ENCODE results near the gene TMEM59L. TPM values are rescaled to one million over a fixed set of nuclear protein-coding genes. Genes with fewer than 3 reads are reported as not detected.

TMEM59L gene
- total and polyA plus RNA-seq, 2 experiments from 2014 or later: 1.5 to 9.1 TPM

DNA sequence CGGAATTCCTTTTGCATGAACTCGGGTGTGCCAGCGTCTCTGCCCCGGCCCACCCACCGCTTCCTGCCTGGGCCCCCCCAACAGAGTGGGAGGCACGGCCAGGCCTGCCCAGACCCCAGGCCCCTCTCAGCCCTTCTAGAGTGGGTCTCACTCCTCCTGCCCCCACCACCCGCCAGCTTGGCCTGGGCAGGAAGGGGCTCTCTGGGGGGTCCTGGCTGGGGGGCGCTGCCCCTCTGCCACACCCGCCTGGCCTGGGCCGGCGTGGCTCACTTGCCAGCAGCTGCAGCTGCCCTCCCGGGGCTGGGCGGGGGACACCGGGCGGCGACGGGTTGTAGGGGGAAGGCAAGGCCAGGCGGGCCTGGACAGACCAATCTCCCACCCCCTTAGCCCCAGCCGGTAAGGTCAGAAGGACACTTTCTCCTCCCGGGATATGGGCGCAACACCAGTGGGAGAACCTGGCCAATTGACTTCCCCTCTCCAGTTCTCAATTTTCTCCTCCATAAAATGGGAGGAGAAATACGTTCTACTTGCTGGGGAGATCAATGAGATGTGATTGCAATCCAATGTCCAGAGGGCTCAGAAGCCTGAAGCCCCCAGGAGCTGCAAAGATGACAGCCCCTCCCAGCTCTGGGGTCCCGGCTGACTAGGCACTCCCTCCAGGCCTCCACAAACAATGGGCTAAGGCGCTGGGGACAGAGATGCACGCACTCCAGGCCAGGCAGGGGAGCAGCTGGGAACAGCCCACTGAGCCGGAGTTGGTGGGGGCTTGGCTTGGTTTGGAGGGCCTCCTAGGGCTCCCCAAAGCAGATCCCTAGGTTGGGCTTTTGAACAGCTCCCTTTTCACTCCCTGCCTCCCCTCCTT lies 8.5 kb upstream of the TMEM59L start:
- H3K9me2 ChIP-seq (replicated peaks; ENCODE audit: insufficient read depth): no peaks in the 10 kb centered on the region
- no peaks in the 10 kb centered on the region for H4K20me1 ChIP-seq (ENCODE audit: insufficient read depth, poor library complexity, severe bottlenecking)
- DNase-seq (ENCODE audit: low spot score): no peak
- peak; percentile 62 for TF ChIP-seq EZH2phosphoT487 (IDR thresholded peaks at IDR 0.05; ENCODE audit: low read depth, severe bottlenecking, unreplicated experiment)
- TF ChIP-seq, protein P1, sequence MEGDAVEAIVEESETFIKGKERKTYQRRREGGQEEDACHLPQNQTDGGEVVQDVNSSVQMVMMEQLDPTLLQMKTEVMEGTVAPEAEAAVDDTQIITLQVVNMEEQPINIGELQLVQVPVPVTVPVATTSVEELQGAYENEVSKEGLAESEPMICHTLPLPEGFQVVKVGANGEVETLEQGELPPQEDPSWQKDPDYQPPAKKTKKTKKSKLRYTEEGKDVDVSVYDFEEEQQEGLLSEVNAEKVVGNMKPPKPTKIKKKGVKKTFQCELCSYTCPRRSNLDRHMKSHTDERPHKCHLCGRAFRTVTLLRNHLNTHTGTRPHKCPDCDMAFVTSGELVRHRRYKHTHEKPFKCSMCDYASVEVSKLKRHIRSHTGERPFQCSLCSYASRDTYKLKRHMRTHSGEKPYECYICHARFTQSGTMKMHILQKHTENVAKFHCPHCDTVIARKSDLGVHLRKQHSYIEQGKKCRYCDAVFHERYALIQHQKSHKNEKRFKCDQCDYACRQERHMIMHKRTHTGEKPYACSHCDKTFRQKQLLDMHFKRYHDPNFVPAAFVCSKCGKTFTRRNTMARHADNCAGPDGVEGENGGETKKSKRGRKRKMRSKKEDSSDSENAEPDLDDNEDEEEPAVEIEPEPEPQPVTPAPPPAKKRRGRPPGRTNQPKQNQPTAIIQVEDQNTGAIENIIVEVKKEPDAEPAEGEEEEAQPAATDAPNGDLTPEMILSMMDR (IDR thresholded peaks at IDR 0.05; ENCODE audit: poor library complexity): no peak
- H2AFZ ChIP-seq: no peak overlapping the region
- peaks cover 76% of the 10 kb centered on the region for H3K27me3 ChIP-seq
- H3K4me2 ChIP-seq: peak overlapping the region; percentile 63
- H3K9me3 ChIP-seq (ENCODE audit: low read depth): no peaks in the 10 kb centered on the region
- H3K79me2 ChIP-seq: no peaks in the 10 kb centered on the region
- H3K4me3 ChIP-seq: no peak overlapping the region
- H3K36me3 ChIP-seq (replicated peaks; ENCODE audit: insufficient read depth, low read depth): no peaks in the 10 kb centered on the region
- H3K4me1 ChIP-seq (ENCODE audit: insufficient read depth): peaks cover 21% of the 10 kb centered on the region
- H3K27ac ChIP-seq: no peak overlapping the region
- 34% methylated on average over 10 of the region's 26 CpGs for WGBS (ENCODE audit: low lambda C conversion rate, missing lambda C conversion rate)

DNA sequence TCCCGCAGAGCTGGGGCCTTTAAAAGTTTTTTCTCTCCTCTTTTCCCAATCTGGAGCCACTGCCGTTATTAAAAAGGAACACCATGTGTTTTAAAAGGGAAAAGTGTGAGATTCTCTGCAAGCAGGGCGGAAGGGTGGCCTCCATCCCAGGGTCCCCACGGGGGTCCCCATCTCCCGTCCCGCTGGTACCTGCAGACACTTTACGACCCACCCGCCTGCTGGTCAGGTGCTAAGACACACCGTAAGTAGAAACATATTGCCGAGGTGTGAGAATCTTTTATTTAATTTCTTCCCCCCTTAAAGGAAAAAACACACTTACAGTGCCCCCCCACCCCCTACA lies 7.9 kb upstream of the TMEM59L start:
- Histone ChIP-seq H3K27me3 (peaks cover 82% of the 10 kb centered on the region), H3K79me2 (no peaks in the 10 kb centered on the region), H3K36me3 (replicated peaks; ENCODE audit: insufficient read depth, low read depth) (no peaks in the 10 kb centered on the region), H3K27ac (no peak overlapping the region), H3K4me2 (peak overlapping the region; percentile 71), H3K9me3 (ENCODE audit: low read depth) (no peaks in the 10 kb centered on the region), H3K4me3 (no peak overlapping the region), H2AFZ (no peak overlapping the region), H4K20me1 (ENCODE audit: insufficient read depth, poor library complexity, severe bottlenecking) (no peaks in the 10 kb centered on the region), H3K9me2 (replicated peaks; ENCODE audit: insufficient read depth) (no peaks in the 10 kb centered on the region), H3K4me1 (ENCODE audit: insufficient read depth) (peaks cover 21% of the 10 kb centered on the region)
- TF ChIP-seq, protein P1 (IDR thresholded peaks at IDR 0.05; ENCODE audit: poor library complexity): no peak
- TF ChIP-seq EZH2phosphoT487 (IDR thresholded peaks at IDR 0.05; ENCODE audit: low read depth, severe bottlenecking, unreplicated experiment) (no peak), EZH2 (IDR thresholded peaks at IDR 0.05; ENCODE audit: borderline replicate concordance) (no peak)
- 29% methylated on average over 10 of the region's 10 CpGs for WGBS (ENCODE audit: low lambda C conversion rate, missing lambda C conversion rate)
- DNase-seq (ENCODE audit: low spot score): no peak

DNA sequence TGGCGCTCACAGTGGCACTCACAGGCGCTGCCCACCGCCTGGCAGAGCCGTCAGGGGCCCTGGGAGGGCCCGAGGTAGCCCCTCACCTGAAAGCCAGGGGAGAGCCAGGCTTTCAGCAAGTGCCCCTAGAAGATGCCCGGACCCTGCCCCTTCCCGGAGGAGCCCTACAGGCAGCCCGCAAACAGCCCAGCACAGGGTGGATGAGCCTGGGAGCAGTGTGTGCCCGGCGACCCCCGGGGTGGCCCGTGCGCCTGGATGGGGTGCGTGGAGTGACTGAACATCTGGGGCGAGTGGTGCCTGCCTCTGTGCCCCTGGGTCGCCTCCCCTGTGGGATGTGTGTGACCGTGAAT lies 7.5 kb upstream of the TMEM59L start:
- Histone ChIP-seq H3K27me3 (peaks cover 85% of the 10 kb centered on the region), H3K4me1 (ENCODE audit: insufficient read depth) (peaks cover 21% of the 10 kb centered on the region), H3K9me3 (ENCODE audit: low read depth) (no peaks in the 10 kb centered on the region), H3K4me2 (peak overlapping the region; percentile 71), H3K27ac (no peak overlapping the region), H4K20me1 (ENCODE audit: insufficient read depth, poor library complexity, severe bottlenecking) (no peaks in the 10 kb centered on the region), H3K9me2 (replicated peaks; ENCODE audit: insufficient read depth) (no peaks in the 10 kb centered on the region), H3K36me3 (replicated peaks; ENCODE audit: insufficient read depth, low read depth) (no peaks in the 10 kb centered on the region), H2AFZ (no peak overlapping the region), H3K4me3 (no peak overlapping the region), H3K79me2 (no peaks in the 10 kb centered on the region)
- TF ChIP-seq, protein P1 (IDR thresholded peaks at IDR 0.05; ENCODE audit: poor library complexity): no peak
- TF ChIP-seq EZH2 (IDR thresholded peaks at IDR 0.05; ENCODE audit: borderline replicate concordance): peak; percentile 17
- no peak for TF ChIP-seq EZH2phosphoT487 (IDR thresholded peaks at IDR 0.05; ENCODE audit: low read depth, severe bottlenecking, unreplicated experiment)
- WGBS (ENCODE audit: low lambda C conversion rate, missing lambda C conversion rate): 25% methylated on average over 17 of the region's 17 CpGs
- no peak for DNase-seq (ENCODE audit: low spot score)
